A549 (cell line): ENCODE data around the gene NPHS2. TPM values are rescaled to one million over a fixed set of nuclear protein-coding genes. Genes with fewer than 3 reads are reported as not detected.

Experiments
- ATAC-seq, 2 experiments: fragments of 200-7000 bp in 1 of 2; fragments of >200 bp in 1 of 2; cut with Nextera tagmentation in 1 of 2; cut with Tn5 transposase in 1 of 2; 3 replicates each; pipeline versions ENCODE4 v1.8.0 to v1.9.1; 2018 to 2020; ENCODE audit warnings: mild to moderate bottlenecking in 1 of 2, moderate library complexity in 1 of 2
- CTCF ChIA-PET: fragments of 300-600 bp; sonication (Branson Sonifier 250); formaldehyde crosslinking; extraction: SDS; loops from one replicate; lab custom pipeline; 2021; ENCODE audit warnings: antibody characterized with exemption, inconsistent platforms; lab: Yijun Ruan, JAX
- POLR2A ChIA-PET: fragments of 350-600 bp; formaldehyde crosslinking; extraction: SDS; loops from one replicate; lab custom pipeline; 2021; ENCODE audit warnings: antibody characterized with exemption, inconsistent platforms; lab: Yijun Ruan, JAX
- DNase-seq, 2 experiments: peaks; one replicate each; pipeline versions ENCODE4 v3.0.0 to v3.0.0-alpha.2; 2011 to 2016; ENCODE audit warnings: low read depth in 1 of 2, low spot score in 1 of 2
- FAIRE-seq: peaks from 2 replicates; lab custom pipeline; 2011; peaks lifted over from hg19 to GRCh38; lab: Jason Lieb, UNC
- H3K27ac ChIP-seq, 2 experiments: fragments of >200 bp; sonication (Bioruptor Twin); formaldehyde crosslinking; 3 replicates each; pipeline ENCODE4 v1.5.1; 2016 to 2017
- H3K4me1 ChIP-seq: fragments of >200 bp; sonication (Bioruptor Twin); formaldehyde crosslinking; 3 replicates; pipeline ENCODE4 v1.6.1; 2016
- H3K4me2 ChIP-seq: fragments of >200 bp; sonication (Bioruptor Twin); formaldehyde crosslinking; 3 replicates; pipeline ENCODE4 v1.6.1; 2016
- H3K4me3 ChIP-seq: fragments of >200 bp; sonication (Bioruptor Twin); formaldehyde crosslinking; 3 replicates; pipeline ENCODE4 v1.5.1; 2016
- H3K9me3 ChIP-seq: fragments of >200 bp; sonication (Bioruptor Twin); formaldehyde crosslinking; 3 replicates; pipeline ENCODE4 v1.6.1; 2016
- BHLHE40 ChIP-seq: IDR thresholded peaks from 2 replicates; pipeline ENCODE4 v1.6.1; 2012; ENCODE audit warnings: low read depth, low read length, inconsistent platforms
- CBX2 ChIP-seq: fragments of 200-600 bp; sonication (generic); IDR thresholded peaks from 2 replicates; pipeline ENCODE4 v1.6.1; 2016; ENCODE audit warnings: low read depth, mild to moderate bottlenecking, borderline replicate concordance
- CBX8 ChIP-seq: fragments of 200-600 bp; sonication (generic); IDR thresholded peaks from 2 replicates; pipeline ENCODE4 v1.6.1; 2016
- CHD2 ChIP-seq: fragments of 150-350 bp; IDR thresholded peaks from 2 replicates; pipeline ENCODE4 v1.6.1; 2014; ENCODE audit warnings: low read length; ENCODE audit not compliant: partially characterized antibody
- E2F6 ChIP-seq: IDR thresholded peaks from 2 replicates; pipeline ENCODE4 v1.6.1; 2012; ENCODE audit warnings: low read depth, borderline replicate concordance
- ELK1 ChIP-seq: fragments of 150-350 bp; IDR thresholded peaks from 2 replicates; pipeline ENCODE4 v1.6.1; 2014; ENCODE audit warnings: low read depth, mild to moderate bottlenecking, low read length
- EP300 ChIP-seq, 2 experiments: fragments of >200 bp; sonication (Bioruptor Twin); formaldehyde crosslinking; IDR thresholded peaks; 2 replicates in 1 of 2; 3 replicates in 1 of 2; pipeline ENCODE4 v1.6.1; 2016 to 2017
- FOSB ChIP-seq: fragments of 250-450 bp; sonication (Bioruptor Pico); IDR thresholded peaks from 2 replicates; pipeline ENCODE4 v1.5.0; 2020; ENCODE audit warnings: mild to moderate bottlenecking, moderate library complexity
- GATA3 ChIP-seq: IDR thresholded peaks from 2 replicates; pipeline ENCODE4 v1.6.1; 2012; ENCODE audit warnings: borderline replicate concordance
- HDAC2 ChIP-seq: fragments of 200-600 bp; sonication (generic); IDR thresholded peaks from 2 replicates; pipeline ENCODE4 v1.6.1; 2016
- HMGXB4 ChIP-seq: fragments of 250-450 bp; sonication (Bioruptor Pico); IDR thresholded peaks from 2 replicates; pipeline ENCODE4 v1.5.0; 2021; ENCODE audit warnings: mild to moderate bottlenecking, moderate library complexity, borderline replicate concordance
- MAX ChIP-seq: IDR thresholded peaks from 2 replicates; pipeline ENCODE4 v1.6.1; 2012
- MYC ChIP-seq: IDR thresholded peaks from 2 replicates; pipeline ENCODE4 v1.6.1; 2012; ENCODE audit warnings: mild to moderate bottlenecking, inconsistent platforms, low read length, improper control_type of control experiment, borderline replicate concordance
- NFE2L2 ChIP-seq: fragments of 150-350 bp; conservative IDR thresholded peaks from 2 replicates; pipeline ENCODE4 v1.6.1; 2014; ENCODE audit warnings: low read length
- POLR2AphosphoS2 ChIP-seq: conservative IDR thresholded peaks from 2 replicates; pipeline ENCODE4 v1.6.1; 2012; ENCODE audit warnings: low read length, improper control_type of control experiment, inconsistent platforms
- RARB ChIP-seq: fragments of 250-450 bp; sonication (Bioruptor Pico); IDR thresholded peaks from 2 replicates; pipeline ENCODE4 v1.8.0; 2021; ENCODE audit warnings: mild to moderate bottlenecking, moderate library complexity
- RCOR1 ChIP-seq: fragments of 150-350 bp; IDR thresholded peaks from 2 replicates; pipeline ENCODE4 v1.6.1; 2014; ENCODE audit warnings: antibody characterized with exemption, low read length, low read depth
- WGBS: methylation state at CpG from one replicate; pipeline ENCODE4 v1.1.6; 2017; ENCODE audit errors: missing lambda C conversion rate; 5-methylcytosine and 5-hydroxymethylcytosine counted together
- polyA plus RNA-seq, 4 experiments: library from polyadenylated mRNA; depleted of rRNA in 3 of 4; stranded (reverse); fragments of >200 nt; fragmentation: RNase III in 1 of 4; extraction: RNeasy Plus Mini Kit Qiagen cat#74134 plus additional on column Dnase treatment in 1 of 4; gene quantifications; 2 replicates in 3 of 4; 3 replicates in 1 of 4; pipeline ENCODE4 v1.2.3, GENCODE V29; 2011 to 2017

NPHS2 gene
- polyA plus RNA-seq, 2 of the 4 experiments (the other 2 are of a cell fraction): not detected

- no peak for TF ChIP-seq HMGXB4
- no peak for TF ChIP-seq MAX
- TF ChIP-seq RCOR1: no peak
- no peak for TF ChIP-seq RARB (CRISPR knock-in tag)
- TF ChIP-seq ELK1: no peak
- no peak for TF ChIP-seq FOSB (CRISPR knock-in tag)
- TF ChIP-seq NFE2L2: no peak
Measured at GRCh38 chr1:179591253-179591591, 15.5 kb upstream of the NPHS2 start (continued).

- H3K4me1 ChIP-seq: no peaks in the 10 kb centered on the region; the same call in 2 of the 3 replicates
- TF ChIP-seq CBX8: no peak
- no peak for TF ChIP-seq BHLHE40
- no peak for TF ChIP-seq CBX2
- TF ChIP-seq CHD2: no peak
- no peak for TF ChIP-seq EP300 (IDR thresholded peaks at IDR 0.05)
- TF ChIP-seq POLR2AphosphoS2: no peak
- no peak for TF ChIP-seq GATA3
- TF ChIP-seq HMGXB4: no peak
- TF ChIP-seq E2F6: no peak
- TF ChIP-seq MYC: no peak
- no peak for TF ChIP-seq HDAC2
- no peaks in the 10 kb centered on the region for H3K9me3 ChIP-seq
- H3K27ac ChIP-seq: no peak overlapping the region
- ATAC-seq (no peak), DNase-seq (no peak), FAIRE-seq (no peak)
- 61% methylated on average over 11 of the region's 11 CpGs for WGBS
- CTCF ChIA-PET: interaction anchor here (1.6 kb wide), 1 partner anchor 8 kb away, joined by 3 read pairs; no protein-coding TSS in a partner anchor
- POLR2A ChIA-PET: no interaction called here
- no peak overlapping the region for H3K4me2 ChIP-seq
- no peak overlapping the region for H3K4me3 ChIP-seq
Measured at GRCh38 chr1:179590671-179591070, 14.9 kb upstream of the NPHS2 start.

- Histone ChIP-seq H3K4me1 (no peaks in the 10 kb centered on the region; the same call in 2 of the 3 replicates), H3K4me3 (no peak overlapping the region)
- no peak for ATAC-seq
- WGBS: 93% methylated on average over 4 of the region's 4 CpGs
- POLR2A ChIA-PET: no interaction called here
- no peak for TF ChIP-seq POLR2AphosphoS2
- TF ChIP-seq, all 56 proteins: peak for 0
- CTCF ChIA-PET: interaction anchor here (1.6 to 2.6 kb wide), 2 partner anchors 9 to 225 kb away, joined by 3 to 6 read pairs; no protein-coding TSS in a partner anchor
- Histone ChIP-seq H3K4me2 (no peak overlapping the region), H3K27ac (no peak overlapping the region), H3K9me3 (no peaks in the 10 kb centered on the region)
- FAIRE-seq (no peak), DNase-seq (no peak)
Measured at GRCh38 chr1:179589509-179589908, 13.8 kb upstream of the NPHS2 start.
